Testis (tissue), 2 donors: ENCODE data around the gene NHSL2.

ENCODE experiments used
- CTCF ChIP-seq, 3 experiments: fragments of 450-650 bp in 2 of 3; fragments of 200-600 bp in 1 of 3; sonication (generic) in 1 of 3; IDR thresholded peaks; one replicate each; pipeline ENCODE4 v1.5.1; 2016 to 2019; ENCODE audit warnings: antibody characterized with exemption in 3 of 3, mild to moderate bottlenecking in 2 of 3, moderate library complexity in 1 of 3
- POLR2A ChIP-seq: fragments of 450-650 bp; IDR thresholded peaks from one replicate; pipeline ENCODE4 v1.6.1; 2017; ENCODE audit warnings: antibody characterized with exemption, mild to moderate bottlenecking, moderate library complexity

GRCh38 chrX:72122621-72123337 lies 212.1 kb downstream of the NHSL2 start:
- no peak for TF ChIP-seq CTCF (IDR thresholded peaks at IDR 0.05)
- TF ChIP-seq POLR2A: no peak
